Measurements from ENCODE around the gene KRT80. TPM values are rescaled to one million over a fixed set of nuclear protein-coding genes. Genes with fewer than 3 reads are reported as not detected.

The KRT80 gene
- total RNA-seq, 1 donor from 2014 or later = not detected

- ATAC-seq (ENCODE audit: poor library complexity) (peak; percentile 8), DNase-seq (peak; percentile 69)
- intact Hi-C loops (cut with DNase I) = no loop called here
Observed at GRCh38 chr12:52203079-52203921, 11.5 kb upstream of the KRT80 start.

GRCh38 chr12:52202361-52203078, 10.7 kb upstream of the KRT80 start:
- ATAC-seq (ENCODE audit: poor library complexity) (no peak), DNase-seq (peak; percentile 35)
- intact Hi-C loops (cut with DNase I) = no loop called here

- DNase-seq (peak; percentile 8), ATAC-seq (ENCODE audit: poor library complexity) (no peak)
- intact Hi-C loops (cut with DNase I) = no loop called here
Observed at GRCh38 chr12:52201451-52201839, 9.6 kb upstream of the KRT80 start.

GRCh38 chr12:52200781-52201450, 9.1 kb upstream of the KRT80 start:
- DNase-seq (peak; percentile 26), ATAC-seq (ENCODE audit: poor library complexity) (no peak)
- intact Hi-C loops (cut with DNase I) = no loop called here

GRCh38 chr12:52200086-52200780, 8.4 kb upstream of the KRT80 start:
- intact Hi-C loops (cut with DNase I) = no loop called here
- DNase-seq (peak; percentile 22), ATAC-seq (ENCODE audit: poor library complexity) (no peak)

GRCh38 chr12:52199294-52199919, 7.6 kb upstream of the KRT80 start:
- ATAC-seq (ENCODE audit: poor library complexity) (peak; percentile 81), DNase-seq (peak; percentile 71)
- intact Hi-C loops (cut with DNase I) = no loop called here

- peak; percentile 46 for ATAC-seq (ENCODE audit: poor library complexity)
- intact Hi-C loops (cut with DNase I) = no loop called here
- peak; percentile 61 for DNase-seq
Observed at GRCh38 chr12:52198454-52199215, 6.8 kb upstream of the KRT80 start.

GRCh38 chr12:52197371-52198231, 5.8 kb upstream of the KRT80 start:
- peak; percentile 67 for ATAC-seq (ENCODE audit: poor library complexity)
- intact Hi-C loops (cut with DNase I) = no loop called here
- DNase-seq = peak; percentile 63

GRCh38 chr12:52195065-52195730, 3.4 kb upstream of the KRT80 start:
- intact Hi-C loops (cut with DNase I) = no loop called here
- ATAC-seq (ENCODE audit: poor library complexity) (no peak), DNase-seq (no peak)

- DNase-seq (no peak), ATAC-seq (ENCODE audit: poor library complexity) (no peak)
- intact Hi-C loops (cut with DNase I) = no loop called here
Observed at GRCh38 chr12:52193991-52194390, 2.2 kb upstream of the KRT80 start.

- ATAC-seq (ENCODE audit: poor library complexity) = no peak
- DNase-seq = no peak
- intact Hi-C loops (cut with DNase I) = no loop called here
Observed at GRCh38 chr12:52193532-52193931, 1.7 kb upstream of the KRT80 start.

- intact Hi-C loops (cut with DNase I) = no loop called here
- ATAC-seq (ENCODE audit: poor library complexity) (no peak), DNase-seq (no peak)
Observed at GRCh38 chr12:52190860-52191729, 719 bp downstream of the KRT80 start.

- intact Hi-C loops (cut with DNase I) = no loop called here
- ATAC-seq (ENCODE audit: poor library complexity) (no peak), DNase-seq (no peak)
Observed at GRCh38 chr12:52189376-52190174, 2.2 kb downstream of the KRT80 start.

- intact Hi-C loops (cut with DNase I) = no loop called here
- no peak for DNase-seq
- ATAC-seq (ENCODE audit: poor library complexity) = no peak
Observed at GRCh38 chr12:52188658-52189057, 3.2 kb downstream of the KRT80 start.

GRCh38 chr12:52187640-52188039, 4.2 kb downstream of the KRT80 start:
- intact Hi-C loops (cut with DNase I) = no loop called here
- no peak for ATAC-seq (ENCODE audit: poor library complexity)
- DNase-seq = no peak
